ENCODE measurements around the gene NATD1.

Gene NATD1, protein sequence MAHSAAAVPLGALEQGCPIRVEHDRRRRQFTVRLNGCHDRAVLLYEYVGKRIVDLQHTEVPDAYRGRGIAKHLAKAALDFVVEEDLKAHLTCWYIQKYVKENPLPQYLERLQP

DNA sequence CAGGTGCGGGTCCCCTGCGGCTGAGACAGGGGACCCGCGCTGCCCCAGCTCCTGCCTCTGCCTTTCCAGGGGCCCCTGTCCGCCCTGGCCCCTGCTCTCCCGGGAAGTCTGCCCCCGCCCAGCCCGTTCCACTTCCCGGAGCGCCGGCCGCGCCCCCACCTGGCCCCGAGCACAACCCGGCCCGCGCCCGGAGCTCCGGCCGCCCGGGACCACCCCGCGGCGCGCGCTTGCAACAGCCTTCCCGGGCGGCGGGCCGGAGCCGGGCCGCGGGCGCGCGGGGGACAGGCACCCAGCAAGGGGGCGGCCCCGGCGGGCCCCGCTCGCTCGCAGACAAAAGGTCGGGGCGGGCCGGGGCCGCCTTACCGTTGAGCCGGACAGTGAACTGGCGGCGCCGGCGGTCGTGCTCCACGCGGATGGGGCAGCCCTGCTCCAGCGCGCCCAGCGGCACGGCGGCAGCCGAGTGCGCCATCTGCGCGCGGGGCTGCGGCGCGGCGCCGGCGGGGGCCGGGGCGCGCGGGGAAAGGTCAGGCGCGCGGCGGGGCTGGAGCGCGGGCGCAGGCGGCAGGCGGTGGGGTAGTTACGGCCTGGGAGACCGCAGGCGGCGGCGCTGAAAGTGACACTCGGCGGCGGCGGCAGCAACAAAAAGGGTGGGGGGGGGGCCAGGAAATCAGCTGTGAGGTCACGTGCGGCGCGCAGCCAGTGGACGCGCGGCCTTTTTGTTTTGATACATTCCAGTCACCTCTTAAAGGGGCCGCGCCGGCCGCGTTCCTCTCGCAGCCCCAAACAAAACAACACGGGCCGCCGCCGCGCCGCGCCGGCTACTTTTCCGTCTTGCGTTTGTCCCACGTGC is at the start of gene NATD1:
Gene NATD1, minus strand, starts transcription at position 615 of the 850 bp plus-strand sequence. Its CDS starts 146 bp downstream, at position 469.
- DNase-seq (ENCODE audit: low read depth) = no peak

DNA sequence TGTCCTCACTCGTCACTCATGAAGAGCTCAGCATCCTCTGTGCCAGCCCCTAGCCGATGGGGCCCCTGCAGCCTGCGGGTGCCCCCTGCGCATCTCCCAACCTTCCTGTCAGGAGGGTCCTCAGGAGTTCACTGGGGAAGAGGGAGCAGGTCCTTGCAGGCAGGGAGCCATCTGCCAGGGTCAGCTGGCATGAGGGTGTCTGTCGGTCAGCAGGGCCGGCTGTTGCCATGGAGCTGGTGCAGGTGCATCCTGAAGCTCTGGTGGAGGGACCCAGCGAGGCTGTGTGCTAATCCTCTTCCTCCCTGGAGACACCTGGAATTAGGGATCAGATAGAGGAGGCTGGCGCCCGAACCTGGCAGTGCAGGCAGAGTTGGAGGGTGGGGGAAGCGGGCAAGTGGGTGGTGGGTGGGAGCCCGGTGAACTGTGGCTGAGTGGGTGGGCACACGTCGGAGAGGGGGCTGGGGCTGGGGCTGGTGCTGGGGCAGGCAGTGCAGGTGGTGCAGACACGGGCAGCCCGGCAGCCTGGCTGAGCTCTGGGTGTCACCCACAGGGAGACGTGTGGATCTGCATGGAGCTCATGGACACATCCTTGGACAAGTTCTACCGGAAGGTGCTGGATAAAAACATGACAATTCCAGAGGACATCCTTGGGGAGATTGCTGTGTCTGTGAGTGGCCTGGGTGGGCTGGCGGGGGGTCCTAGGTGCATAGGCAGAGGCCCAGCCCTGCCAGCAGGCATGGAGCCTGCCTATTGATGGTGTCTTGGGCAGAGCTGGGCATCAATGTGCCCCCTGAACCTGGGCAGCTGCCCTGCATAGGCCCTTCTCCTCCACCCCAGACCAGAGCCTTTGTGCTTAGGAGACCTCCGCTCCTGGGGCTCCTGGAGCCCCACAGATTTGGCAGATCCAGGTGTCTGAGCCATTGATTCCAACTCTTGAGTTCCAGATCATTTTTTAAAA is 48.7 kb upstream of the NATD1 start:
- DNase-seq (ENCODE audit: low read depth) = no peak

DNA sequence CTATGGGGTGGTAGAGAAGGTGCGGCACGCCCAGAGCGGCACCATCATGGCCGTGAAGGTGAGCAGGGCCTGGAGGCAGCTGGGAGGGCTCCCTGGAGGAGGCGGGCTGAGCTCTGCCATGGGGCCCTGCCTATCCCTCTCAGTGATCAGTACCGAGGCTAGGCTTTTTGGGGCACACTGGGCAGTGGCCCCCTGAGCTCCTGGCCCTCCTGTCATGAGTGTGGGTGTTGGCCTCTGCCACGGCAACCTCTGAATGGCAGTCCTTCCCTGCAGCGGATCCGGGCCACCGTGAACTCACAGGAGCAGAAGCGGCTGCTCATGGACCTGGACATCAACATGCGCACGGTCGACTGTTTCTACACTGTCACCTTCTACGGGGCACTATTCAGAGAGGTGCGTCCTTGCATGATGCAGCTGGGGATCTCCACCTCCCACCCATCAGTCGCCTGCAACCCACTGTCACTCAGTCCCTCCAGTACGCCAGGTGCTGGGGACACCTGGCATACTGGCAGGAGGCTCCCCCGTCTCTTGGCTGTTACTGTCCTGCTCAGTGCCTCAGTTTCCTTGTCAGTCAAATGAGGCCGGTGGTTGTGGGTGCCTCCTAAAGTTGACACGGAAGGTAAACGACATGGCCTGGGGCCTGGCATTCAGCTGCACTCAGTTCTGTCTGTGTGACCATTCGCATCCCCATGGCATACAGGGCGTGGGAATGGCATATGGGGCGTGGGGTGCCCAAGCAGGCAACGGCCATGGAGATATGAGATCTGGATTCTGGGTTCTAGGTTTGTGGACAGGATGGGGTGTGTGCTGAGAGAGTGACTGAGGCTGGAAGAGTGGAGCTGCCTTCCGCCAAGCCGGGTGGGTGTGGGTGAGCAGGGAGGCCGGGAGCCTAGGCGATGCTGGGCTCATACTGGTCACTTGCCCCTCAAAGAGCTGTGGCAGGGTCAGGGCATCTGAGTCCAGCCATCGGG is 47.7 kb upstream of the NATD1 start:
- no peak for DNase-seq (ENCODE audit: low read depth)

DNA sequence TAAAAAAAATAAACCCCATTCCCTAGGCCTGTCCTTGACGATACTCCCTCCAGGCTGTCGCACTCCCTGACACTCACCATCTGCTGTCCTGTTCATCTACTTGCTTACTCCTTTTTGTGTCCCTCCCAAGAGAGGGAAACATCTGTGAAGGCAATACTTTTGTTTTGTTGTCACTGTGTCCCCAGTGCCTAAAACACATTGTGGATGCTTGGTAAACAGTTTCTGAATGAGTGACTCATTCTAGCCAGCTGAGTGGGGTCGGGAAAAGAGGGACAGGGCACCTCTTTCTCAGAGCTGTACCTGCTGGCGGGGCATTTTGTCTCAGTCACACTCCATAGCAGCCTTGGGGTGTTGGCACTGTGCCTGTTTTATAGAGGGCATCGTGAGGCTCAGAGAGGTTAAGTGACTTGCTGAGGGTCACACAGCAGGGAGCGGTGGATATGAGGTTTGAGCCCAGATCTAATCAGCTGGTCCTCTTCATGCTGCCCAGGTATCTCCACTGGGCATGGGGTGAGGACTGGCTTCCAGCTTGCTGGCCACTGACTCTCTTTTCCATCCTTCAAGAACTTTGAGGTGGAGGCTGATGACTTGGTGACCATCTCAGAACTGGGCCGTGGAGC is 46.9 kb upstream of the NATD1 start:
- no peak for DNase-seq (ENCODE audit: low read depth)

DNA sequence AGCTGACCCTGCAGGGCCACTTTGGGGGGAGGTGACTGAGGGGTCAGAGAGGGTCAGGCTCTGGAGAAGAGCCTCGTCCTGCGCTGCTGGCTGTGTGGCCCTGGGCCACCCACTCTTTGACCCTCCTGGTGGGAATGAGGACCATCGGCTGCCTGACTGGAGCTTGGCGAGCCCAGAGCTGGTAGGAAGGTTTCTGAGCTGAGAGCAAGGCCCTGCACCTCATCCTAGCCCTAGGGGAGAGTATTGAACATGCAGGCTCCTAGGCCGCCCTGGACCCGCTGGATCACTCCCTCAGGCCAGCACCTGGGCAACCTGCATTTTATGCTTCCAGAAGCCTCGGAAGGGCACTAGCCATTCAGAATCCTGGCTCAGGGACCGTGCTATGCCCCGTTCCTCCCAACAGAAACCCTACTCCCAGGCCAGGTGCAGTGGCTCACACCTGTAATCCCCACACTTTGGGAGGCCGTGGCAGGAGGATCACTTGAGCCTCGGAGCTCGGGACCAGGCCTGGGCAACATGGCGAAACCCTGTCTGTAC is 45.8 kb upstream of the NATD1 start:
- no peak for DNase-seq (ENCODE audit: low read depth)

DNA sequence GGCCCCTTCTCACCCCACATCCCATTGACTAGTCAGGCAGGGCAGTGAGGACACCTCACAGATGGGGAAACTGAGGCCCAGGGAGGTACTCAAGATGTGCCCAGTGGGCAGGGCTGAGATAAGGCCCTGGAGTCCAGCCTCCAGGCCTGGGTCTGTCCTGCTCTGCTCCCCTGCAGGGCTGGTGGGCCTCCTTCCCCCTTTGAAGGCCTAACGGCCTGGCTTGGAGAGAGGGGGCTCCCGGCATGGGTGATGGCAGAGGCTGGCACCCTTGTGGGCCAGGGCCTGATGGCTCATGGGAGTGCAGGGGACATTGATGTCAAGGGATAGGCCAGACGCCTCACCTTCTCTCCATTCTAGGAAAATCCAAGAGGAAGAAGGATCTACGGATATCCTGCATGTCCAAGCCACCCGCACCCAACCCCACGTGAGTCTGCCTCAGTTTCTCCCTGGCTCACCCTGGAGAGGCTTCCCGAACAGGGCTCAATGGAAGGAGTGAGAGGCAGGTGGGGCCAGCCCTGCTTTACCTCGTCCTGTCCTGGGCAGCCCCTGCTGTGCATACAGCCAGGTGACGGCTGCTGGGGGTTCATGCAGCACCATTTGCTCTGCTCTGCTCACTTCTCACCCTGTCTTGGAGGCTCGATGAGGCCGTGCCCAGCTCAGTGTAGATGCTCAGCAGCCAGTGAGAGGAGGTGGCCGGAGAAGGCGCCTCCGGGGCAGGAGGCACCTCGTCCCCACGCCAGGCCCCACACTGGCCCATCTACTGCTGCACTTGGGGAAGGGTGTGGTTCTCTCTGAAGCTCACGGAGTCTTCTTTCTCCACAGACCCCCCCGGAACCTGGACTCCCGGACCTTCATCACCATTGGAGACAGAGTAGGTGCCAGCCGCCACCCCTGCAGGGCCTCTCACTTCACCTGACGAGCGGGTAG is 45.1 kb upstream of the NATD1 start:
- no peak for DNase-seq (ENCODE audit: low read depth)

DNA sequence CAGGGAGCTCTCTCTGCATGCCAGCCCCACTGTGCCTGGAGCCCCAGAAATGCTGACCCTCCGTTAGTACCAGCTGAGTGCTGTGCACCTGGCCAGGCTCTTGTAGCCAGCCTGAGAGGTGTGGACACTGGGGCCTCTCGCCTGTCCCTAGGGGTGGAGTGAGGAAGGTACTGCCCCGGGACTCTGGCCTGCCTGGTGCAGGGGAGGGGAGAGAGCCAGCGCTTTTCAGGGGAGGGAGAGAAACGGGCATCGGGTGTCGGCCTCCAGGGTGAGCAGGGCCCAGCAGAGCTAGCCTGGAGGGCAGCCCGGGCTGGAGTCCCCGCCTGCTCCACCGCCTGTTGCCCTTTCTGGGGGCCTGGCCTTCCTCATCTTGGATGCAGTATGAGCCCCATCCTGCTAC is 44.4 kb upstream of the NATD1 start:
- DNase-seq (ENCODE audit: low read depth) = no peak

DNA sequence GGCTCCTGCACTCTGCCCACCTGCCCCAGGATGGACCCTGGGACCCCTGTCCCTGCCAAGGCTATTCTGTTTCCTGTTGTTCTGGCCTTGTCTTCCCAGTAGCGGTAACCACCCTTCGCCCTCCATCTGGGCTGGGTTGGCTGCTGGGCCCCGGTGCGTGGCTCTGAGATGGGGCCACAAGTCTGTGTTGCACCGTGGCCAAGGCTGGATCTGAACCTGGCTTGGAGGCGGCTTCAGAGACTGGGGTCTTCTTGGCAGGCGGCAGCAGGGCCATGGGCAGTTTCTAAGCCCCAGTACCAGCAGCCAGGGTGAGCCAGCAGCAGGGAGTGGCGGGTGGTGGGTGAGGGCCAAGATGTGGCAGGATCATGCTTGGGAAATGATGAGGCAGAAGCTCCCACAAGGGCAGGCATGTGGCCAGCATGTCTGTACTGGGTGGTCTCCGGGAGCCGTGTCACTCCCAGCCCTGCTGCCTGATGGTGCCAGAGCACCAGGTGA is 43.9 kb upstream of the NATD1 start:
- DNase-seq (ENCODE audit: low read depth) = no peak

DNA sequence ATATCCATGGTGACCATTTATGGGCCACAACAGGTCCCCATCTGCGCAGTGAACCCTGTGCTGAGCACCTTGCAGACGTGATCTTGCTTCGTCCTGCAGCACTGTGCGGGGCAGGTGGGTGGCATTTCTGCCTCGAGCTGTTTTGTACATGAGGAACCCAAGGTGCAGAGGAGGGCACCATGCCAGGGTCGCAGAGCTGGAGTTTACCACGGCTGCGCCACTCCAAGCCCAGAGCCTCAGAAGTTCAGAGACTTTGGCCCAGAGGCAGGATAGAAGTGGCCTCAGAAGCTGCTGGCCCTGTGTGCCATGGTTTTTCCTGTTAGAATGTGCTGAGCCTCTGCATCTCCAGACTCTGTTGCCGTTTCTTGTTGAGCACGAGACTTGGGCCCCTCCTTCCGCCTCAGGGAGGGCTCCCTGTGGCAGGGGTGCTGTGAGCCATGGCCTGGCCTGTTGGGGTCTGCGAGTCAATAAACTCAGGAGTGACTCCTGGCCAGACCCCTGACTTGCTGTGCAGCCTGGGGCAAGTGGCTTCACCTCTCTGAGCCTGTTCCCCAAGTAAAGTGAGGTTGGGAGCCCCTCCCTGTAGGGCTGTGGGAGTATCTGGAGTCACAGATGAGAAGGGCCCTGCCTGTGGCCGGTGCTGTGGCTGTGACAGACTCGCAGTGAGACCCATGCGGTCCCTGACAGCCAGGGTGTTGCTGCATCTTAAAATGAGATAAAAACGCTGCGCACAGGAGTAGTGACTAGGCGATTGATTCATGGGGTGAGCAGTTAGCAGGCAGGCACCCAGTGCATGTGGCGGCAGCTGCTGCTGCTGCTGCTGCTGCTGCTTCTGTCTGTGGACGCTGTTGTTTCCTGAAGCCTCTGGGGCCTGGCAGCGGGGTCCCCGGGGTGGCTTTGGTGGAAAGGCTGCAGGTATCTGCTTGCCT is 43.2 kb upstream of the NATD1 start:
- DNase-seq (ENCODE audit: low read depth) = no peak

DNA sequence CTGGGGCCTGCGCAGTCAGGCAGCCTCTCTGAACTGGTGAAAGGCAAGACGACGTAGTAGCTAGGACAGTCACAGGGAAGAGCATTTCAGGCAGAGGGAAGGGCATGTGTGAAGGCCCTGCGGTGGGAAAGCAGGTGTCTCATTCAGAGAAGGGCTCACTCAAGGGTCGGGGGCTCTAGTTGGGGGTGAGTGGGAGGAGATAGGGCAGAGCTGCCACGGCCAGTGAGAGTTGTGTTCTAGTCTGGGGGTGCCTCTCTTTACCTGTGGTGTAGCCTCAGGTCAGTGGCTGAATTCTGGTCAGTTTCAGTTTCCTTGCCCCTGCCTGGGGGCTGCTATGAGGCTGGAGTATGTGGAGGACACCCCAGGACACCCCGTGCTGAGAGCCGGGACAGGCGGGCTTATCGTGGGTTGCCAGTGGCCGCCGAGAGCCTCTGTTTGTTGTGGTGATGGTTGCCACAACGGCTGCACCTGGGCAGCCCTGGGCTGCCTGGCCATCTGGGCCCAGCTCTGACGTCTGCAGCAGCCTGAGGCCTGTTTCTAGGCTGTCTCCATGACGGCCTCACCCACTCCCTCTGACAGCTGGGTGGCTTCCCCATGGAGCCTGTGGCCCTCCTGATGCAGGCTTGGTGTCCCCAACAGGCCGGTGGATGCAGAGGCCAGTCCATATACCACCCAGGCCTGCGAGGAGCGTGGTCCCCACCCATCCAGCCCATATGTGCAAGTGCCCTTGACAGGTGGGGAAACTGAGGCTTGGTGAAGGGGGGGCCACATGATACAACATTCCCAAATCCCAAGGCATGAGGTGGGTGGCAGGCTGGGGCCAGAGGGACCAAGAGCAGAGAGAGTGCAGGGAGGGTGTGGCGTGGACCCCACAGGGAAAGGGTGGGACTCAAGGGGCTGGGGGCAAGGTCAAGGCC is 42.1 kb upstream of the NATD1 start:
- DNase-seq (ENCODE audit: low read depth) = no peak

DNA sequence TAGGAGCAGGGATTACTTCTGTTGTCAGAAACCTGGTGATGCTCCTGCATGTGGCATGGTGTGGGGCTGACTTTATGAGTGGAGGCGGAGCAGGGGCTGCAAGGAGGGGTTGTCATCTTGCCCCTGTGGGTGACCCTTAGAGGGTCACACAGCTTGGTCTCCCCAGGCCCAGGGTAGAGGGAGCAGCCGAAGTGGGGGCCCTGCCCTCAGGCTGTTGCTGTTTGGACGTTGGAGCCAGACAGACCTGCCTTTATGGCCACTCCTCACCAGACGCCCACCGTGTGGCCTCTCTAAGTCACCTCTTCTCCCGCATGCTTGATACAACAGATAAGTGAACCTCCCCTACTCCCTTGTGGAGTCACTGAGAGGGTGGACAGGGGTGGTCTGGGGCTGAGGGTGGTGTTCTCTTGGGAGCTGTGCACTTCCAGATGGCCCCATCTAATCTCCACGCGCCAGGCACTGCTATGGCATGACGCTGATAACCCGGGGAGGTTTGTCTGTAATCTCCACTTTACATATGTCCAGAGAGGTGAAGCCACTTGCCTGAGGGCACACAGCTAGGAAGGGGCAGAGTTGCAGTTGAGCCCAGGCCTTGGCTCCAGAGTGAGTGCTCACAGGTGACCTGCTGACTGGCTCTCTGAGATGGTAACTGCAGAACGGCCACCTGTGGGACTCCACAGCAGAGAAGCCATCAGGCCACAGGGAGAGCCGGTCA is 41.3 kb upstream of the NATD1 start:
- DNase-seq (ENCODE audit: low read depth) = no peak

DNA sequence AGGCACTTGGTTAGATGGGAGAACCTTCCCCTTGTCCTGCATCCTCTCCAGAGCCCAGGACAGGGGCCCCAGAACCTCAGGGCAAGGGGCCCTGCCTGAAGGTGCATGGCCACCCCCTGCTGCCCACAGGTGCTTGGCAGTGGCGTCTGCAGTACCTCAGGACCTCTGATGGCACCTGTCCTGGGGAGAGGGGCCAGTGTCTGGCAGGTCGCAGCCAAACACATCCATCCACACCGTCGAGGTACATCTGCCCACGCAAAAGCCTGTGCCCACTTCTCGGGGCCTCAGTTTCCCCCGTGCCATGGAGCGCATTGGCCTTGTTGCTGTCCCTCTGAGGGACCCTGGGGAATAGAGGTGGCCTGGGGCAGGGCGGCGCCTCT is 40.6 kb upstream of the NATD1 start:
- DNase-seq (ENCODE audit: low read depth) = no peak

DNA sequence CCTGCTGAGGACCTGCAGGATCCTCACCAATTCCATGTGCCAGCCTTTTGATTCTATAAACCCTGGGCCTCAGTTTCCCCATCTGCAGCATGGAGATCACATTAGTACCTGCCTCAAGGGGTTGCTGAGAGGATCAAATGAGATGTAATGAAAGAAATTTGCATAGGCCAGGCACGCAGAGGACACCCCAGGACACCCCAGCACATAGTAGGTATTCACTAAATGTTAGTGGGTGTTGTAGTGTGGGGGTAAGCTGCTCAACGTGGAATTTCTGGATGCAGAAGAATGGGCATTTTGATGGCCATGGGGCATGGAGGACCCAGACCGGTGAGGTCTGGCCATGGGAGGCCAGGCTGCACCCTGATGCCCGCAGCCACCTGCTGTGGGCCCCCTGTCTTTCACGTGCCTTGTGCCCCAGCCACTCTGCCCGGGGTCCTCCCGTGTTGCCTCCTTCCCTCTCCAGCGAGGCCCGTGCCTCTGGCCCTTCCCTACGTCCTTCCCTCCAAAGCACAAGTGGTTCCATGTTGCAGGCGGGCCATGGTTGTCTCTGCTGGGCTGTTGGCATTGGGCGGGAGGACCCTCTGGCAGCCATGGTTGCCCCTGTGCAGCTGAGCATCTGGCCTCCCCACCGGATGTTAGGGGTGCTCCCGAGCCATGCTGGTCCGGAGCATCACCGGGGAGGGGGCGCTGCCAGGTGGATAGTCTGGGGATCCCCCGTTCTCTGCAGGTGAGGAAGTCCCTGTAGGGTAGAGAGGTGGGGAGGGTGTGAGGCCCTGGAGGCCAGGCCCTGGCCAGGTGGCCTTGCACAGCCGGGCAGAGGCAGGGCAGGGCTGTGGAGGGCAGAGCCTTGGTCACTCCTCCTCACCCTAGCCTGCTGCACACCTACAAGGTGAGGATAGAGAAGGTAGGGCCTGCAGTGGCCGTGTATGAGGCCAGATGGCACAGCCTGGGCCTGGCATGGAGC is 39.9 kb upstream of the NATD1 start:
- no peak for DNase-seq (ENCODE audit: low read depth)

DNA sequence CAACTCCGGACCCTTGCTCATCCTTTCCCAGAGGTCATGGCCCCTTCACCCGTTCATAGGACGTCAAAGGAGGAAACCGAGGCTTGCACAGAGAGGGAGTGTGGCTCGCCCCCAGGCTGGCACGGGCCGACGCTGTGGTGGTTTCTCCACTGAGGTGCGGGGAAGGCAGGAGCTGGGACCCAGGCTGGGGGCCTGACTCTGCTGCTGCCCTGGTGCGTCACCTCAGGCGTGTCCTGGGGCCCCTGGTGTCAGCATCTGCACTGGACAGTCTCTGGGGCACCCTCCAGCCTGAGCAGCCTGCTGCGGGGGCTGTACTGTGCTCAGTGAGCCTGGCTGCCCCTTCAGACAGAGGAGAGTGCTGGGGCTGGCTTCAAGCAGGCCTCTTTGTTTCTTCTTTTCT is 38.7 kb upstream of the NATD1 start:
- DNase-seq (ENCODE audit: low read depth) = no peak

DNA sequence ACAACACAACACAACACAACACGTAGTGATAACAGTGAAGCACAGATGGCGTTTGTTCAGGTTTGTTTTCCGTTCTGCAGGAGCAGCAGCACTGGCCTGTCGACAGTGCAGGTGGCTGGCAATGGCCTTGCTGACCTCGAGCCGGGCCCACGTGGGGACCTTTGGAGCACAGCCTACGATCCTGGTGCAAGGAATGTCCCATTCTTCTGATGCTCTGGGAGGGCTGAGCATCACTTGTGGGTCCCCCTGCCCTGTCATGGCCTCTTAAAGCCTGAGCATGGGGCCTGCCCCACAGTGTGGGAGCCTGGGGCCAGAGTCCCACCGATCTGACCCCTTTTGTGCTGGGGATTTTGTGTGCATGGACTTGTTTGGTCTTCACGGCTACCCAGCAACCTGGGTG is 38.1 kb upstream of the NATD1 start:
- DNase-seq (ENCODE audit: low read depth) = no peak
